Colonic mucosa (tissue), 4 donors: ENCODE measurements around the gene CCDC150. TPM values are rescaled to one million over a fixed set of nuclear protein-coding genes. Genes with fewer than 3 reads are reported as not detected.
"Not testable (repeated sequence)": the region's sequence is repeated elsewhere in the genome, so short reads cannot be mapped to it uniquely, and the experiment has no call there.

Source experiments
- DNase-seq: peaks from one replicate; pipeline ENCODE4 v3.0.0-alpha.2; 2020
- H3K27ac ChIP-seq: fragments of 200-600 bp; one replicate; pipeline ENCODE4 v1.8.0; 2021
- H3K27me3 ChIP-seq: fragments of 200-600 bp; one replicate; pipeline ENCODE4 v1.8.0; 2021
- H3K36me3 ChIP-seq: fragments of 200-600 bp; one replicate; pipeline ENCODE4 v1.8.0; 2021
- H3K4me1 ChIP-seq: fragments of 200-600 bp; one replicate; pipeline ENCODE4 v1.8.0; 2021; ENCODE audit warnings: mild to moderate bottlenecking
- H3K4me3 ChIP-seq: fragments of 200-600 bp; one replicate; pipeline ENCODE4 v1.8.0; 2021
- H3K9ac ChIP-seq, 2 donors: one replicate each; pipeline ENCODE4 v1.7.0; 2013; ENCODE audit warnings: control low read depth in 2 of 2, low read depth in 2 of 2, low read length in 2 of 2
- H3K9me3 ChIP-seq: fragments of 200-600 bp; one replicate; pipeline ENCODE4 v1.8.0; 2021
- intact Hi-C: fragments of 100-400 bp; cut with DNase I; formaldehyde crosslinking; loops from one replicate; pipeline ENCODE4 v1.14.1; 2022
- total RNA-seq, 2 donors: library from RNA; stranded (reverse); fragmentation: NEBNext Ultra II Directional in 1 of 2; extraction: Animal tissue kit (Norgen Biotek cat#: 25700) in 1 of 2; gene quantifications; one replicate each; pipeline ENCODE4 v1.2.1, GENCODE V29; 2021
- TF ChIP-seq, protein P1 (sequence below): fragments of 200-600 bp; IDR thresholded peaks from one replicate; pipeline ENCODE4 v1.8.0; 2022; ENCODE audit warnings: antibody characterized with exemption, mild to moderate bottlenecking
- donor health status: healthy.
- donor health status: DM: no; HTN: no; CAD: no.
- donor health status: DM: no; HTN: no; CAD: no.

The CCDC150 gene
- total RNA-seq, 2 donors from 2014 or later: 3.8 to 10.3 TPM

DNA sequence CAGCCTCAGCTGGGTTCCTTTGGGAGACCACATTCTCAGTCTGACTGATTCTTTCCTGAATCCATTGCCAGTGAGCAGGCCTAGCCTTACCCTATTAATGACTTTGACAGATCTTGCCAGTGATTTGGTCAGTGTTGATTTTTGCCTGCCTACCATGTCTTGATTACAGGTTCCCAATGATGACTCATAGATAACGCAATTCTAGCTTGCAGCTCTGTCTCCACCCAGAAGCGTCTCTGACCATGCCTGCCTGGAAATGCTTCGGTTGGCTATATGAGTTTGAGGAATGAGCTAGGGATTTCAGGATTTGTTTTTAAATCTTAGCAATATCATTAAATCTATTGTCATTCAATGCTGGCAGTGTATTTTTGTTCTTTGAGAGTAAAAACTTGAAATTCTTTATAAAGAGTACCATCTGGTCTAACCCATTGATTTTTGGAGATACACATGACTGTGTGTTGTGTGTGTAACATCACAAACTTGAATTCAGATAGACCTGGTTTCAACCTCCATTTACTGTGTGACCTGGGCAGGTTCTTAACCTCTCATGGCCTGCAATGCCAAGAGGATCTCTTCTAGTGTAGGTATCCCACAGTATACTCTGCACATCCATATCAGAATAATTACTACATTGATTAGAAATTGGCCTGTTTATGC is 57.0 kb downstream of the CCDC150 start:
- Histone ChIP-seq H3K27ac (no peak overlapping the region), H3K27me3 (no peaks in the 10 kb centered on the region), H3K9ac (no peak overlapping the region), H3K36me3 (no peaks in the 10 kb centered on the region), H3K4me1 (no peaks in the 10 kb centered on the region), H3K4me3 (no peak overlapping the region), H3K9me3 (no peaks in the 10 kb centered on the region)
- TF ChIP-seq, protein P1, sequence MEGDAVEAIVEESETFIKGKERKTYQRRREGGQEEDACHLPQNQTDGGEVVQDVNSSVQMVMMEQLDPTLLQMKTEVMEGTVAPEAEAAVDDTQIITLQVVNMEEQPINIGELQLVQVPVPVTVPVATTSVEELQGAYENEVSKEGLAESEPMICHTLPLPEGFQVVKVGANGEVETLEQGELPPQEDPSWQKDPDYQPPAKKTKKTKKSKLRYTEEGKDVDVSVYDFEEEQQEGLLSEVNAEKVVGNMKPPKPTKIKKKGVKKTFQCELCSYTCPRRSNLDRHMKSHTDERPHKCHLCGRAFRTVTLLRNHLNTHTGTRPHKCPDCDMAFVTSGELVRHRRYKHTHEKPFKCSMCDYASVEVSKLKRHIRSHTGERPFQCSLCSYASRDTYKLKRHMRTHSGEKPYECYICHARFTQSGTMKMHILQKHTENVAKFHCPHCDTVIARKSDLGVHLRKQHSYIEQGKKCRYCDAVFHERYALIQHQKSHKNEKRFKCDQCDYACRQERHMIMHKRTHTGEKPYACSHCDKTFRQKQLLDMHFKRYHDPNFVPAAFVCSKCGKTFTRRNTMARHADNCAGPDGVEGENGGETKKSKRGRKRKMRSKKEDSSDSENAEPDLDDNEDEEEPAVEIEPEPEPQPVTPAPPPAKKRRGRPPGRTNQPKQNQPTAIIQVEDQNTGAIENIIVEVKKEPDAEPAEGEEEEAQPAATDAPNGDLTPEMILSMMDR: no peak
- intact Hi-C loops: no loop called here
- DNase-seq: no peak

DNA sequence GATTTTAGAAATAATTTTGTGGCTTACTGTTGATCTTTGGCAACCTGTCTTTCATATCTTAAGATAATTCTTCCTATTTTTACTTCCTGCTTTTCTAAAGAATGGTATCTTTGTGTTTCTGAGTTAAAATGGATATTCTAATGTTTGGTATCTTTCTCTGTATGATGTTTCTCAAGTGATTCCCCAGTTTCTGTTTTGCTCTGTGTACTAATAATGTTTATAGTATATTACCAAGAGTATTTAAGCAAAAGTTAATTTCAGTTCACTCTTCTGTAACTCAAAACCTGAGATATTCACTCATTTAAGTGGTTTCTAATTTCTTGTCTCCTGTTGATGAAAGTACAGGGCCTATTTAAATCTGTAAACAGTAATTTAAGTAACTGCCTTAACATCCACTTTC is 58.3 kb downstream of the CCDC150 start:
- Histone ChIP-seq H3K9ac (no peak overlapping the region), H3K27me3 (no peaks in the 10 kb centered on the region), H3K27ac (no peak overlapping the region), H3K4me3 (no peak overlapping the region), H3K9me3 (no peaks in the 10 kb centered on the region), H3K4me1 (no peaks in the 10 kb centered on the region), H3K36me3 (no peaks in the 10 kb centered on the region)
- TF ChIP-seq, protein P1: no peak
- intact Hi-C loops: no loop called here
- no peak for DNase-seq

DNA sequence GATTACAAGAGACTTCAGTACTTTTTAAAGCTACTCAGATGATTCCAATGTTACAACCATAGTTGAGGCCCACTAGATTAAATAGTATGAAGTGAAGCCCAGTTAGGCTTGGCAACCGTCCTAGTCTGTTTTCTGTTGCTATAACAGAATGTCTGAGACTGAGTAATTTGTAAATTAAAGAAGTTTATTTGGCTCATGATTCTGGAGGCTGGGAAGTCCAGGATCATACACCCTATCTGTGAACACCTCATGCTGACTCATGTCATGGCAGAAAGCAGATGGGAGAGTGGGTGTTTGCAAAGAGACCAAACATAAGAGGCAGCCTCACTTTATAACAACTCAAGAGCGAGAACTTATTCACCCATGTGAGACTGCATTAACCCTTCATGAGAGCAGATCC is 63.1 kb downstream of the CCDC150 start:
- no peaks in the 10 kb centered on the region for H3K27me3 ChIP-seq
- intact Hi-C loops: no loop called here
- DNase-seq: no peak
- TF ChIP-seq, protein P1: no peak
- no peaks in the 10 kb centered on the region for H3K36me3 ChIP-seq
- H3K9me3 ChIP-seq: no peaks in the 10 kb centered on the region
- H3K4me3 ChIP-seq: no peak overlapping the region
- no peak overlapping the region for H3K27ac ChIP-seq
- H3K9ac ChIP-seq: no peak overlapping the region
- H3K4me1 ChIP-seq: no peaks in the 10 kb centered on the region

DNA sequence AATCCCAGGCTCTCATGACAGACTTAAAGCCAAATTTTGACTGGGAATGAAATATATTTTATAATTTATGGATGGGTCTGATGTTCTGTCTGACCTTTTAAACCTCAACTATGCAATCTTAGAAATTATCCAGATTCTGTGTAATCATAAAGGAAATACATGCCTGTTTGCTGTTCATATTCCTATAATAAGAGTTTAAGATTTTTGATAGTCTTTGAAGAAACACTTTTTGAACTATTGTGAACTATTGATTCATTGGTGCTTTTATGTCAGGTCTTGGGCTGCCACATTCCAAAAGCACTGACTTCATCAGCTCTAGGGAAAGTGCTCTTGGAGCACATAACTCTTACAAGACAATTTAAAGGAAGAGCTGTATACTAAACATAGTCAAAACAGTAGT is 64.2 kb downstream of the CCDC150 start:
- TF ChIP-seq, protein P1: no peak
- intact Hi-C loops: no loop called here

GRCh38 chr2:196710056-196710455 is 70.5 kb downstream of the CCDC150 start:
- intact Hi-C loops, H3K9me3 ChIP-seq, H3K4me1 ChIP-seq, H3K27ac ChIP-seq, H3K4me3 ChIP-seq, H3K9ac ChIP-seq, H3K27me3 ChIP-seq, DNase-seq, H3K36me3 ChIP-seq: not testable (repeated sequence)

More for the DNA sequence above, 64.2 kb downstream of the CCDC150 start:
- H3K9ac ChIP-seq: no peak overlapping the region
- H3K27me3 ChIP-seq: no peaks in the 10 kb centered on the region
- no peak overlapping the region for H3K4me3 ChIP-seq
- no peak overlapping the region for H3K27ac ChIP-seq
- no peak for DNase-seq
- no peaks in the 10 kb centered on the region for H3K36me3 ChIP-seq
- no peaks in the 10 kb centered on the region for H3K4me1 ChIP-seq
- H3K9me3 ChIP-seq: no peaks in the 10 kb centered on the region

GRCh38 chr2:196711625-196712024 is 72.1 kb downstream of the CCDC150 start:
- no peaks in the 10 kb centered on the region for H3K36me3 ChIP-seq
- no peaks in the 10 kb centered on the region for H3K27me3 ChIP-seq
- intact Hi-C loops: no loop called here
- no peak overlapping the region for H3K9ac ChIP-seq
- no peaks in the 10 kb centered on the region for H3K4me1 ChIP-seq
- TF ChIP-seq, protein P1: no peak
- DNase-seq: no peak
- no peak overlapping the region for H3K4me3 ChIP-seq
- no peaks in the 10 kb centered on the region for H3K9me3 ChIP-seq
- H3K27ac ChIP-seq: no peak overlapping the region
